ENCODE results near the gene FRY.

FRY gene

DNA sequence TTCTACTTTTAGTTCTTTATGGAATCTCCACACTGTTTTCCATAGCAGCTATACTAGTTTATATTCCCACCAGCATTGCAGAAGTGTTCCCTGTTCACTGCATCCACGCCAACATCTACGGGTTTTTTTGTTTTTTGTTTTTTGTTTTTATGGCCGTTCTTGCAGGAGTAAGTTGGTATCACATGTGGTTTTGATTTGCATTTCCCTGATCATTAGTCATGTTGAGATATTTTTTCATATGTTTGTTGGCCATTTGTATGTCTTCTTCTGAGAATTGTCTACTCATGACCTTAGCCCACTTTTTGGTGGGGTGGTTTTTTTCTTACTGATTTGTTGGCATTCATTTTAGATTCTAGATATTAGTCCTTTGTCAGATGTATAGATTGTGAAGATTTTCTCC lies 89.7 kb downstream of the FRY start:
- CTCF ChIA-PET, result no interaction called here
- TF ChIP-seq CTCF (IDR thresholded peaks at IDR 0.05; ENCODE audit: control extremely low read depth, extremely low read depth, low read depth, missing control alignments), result no peak
- POLR2A ChIA-PET, result no interaction called here

DNA sequence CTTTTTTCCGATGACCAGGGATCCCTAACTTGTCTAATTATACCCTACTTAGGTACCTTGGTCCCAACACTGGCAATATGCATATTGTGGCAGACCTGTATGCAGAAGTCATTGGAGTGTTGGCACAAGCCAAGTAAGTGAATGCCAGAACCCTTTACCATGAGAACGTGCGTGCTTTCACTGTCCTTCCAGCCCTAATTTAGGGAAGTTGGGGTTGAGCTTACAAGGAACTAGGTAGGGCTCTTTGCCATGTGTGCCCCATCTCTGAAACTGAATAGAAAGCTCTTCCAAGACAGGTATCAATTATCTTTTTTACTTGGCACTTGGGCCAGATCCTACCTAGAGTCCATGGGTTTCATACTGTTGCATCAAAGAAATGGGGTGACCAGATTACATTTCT lies 93.2 kb downstream of the FRY start:
- CTCF ChIA-PET, result interaction anchor here (0.7 kb wide), 1 partner anchor 12 kb away, joined by 3 read pairs; no protein-coding TSS in a partner anchor
- POLR2A ChIA-PET, result no interaction called here
- no peak for TF ChIP-seq CTCF (IDR thresholded peaks at IDR 0.05; ENCODE audit: control extremely low read depth, extremely low read depth, low read depth, missing control alignments)

More for the DNA sequence above, 89.7 kb downstream of the FRY start:
- no peak for DNase-seq (ENCODE audit: extremely low spot score)

GRCh38 chr13:32125221-32125689 lies 93.7 kb downstream of the FRY start:
- CTCF ChIA-PET, result interaction anchor here (0.7 kb wide), 1 partner anchor 12 kb away, joined by 3 read pairs; no protein-coding TSS in a partner anchor
- TF ChIP-seq CTCF (IDR thresholded peaks at IDR 0.05; ENCODE audit: control extremely low read depth, extremely low read depth, low read depth, missing control alignments), result no peak
- no peak for DNase-seq (ENCODE audit: extremely low spot score)
- POLR2A ChIA-PET, result no interaction called here

More for the DNA sequence above, 93.2 kb downstream of the FRY start:
- DNase-seq (ENCODE audit: extremely low spot score), result no peak

DNA sequence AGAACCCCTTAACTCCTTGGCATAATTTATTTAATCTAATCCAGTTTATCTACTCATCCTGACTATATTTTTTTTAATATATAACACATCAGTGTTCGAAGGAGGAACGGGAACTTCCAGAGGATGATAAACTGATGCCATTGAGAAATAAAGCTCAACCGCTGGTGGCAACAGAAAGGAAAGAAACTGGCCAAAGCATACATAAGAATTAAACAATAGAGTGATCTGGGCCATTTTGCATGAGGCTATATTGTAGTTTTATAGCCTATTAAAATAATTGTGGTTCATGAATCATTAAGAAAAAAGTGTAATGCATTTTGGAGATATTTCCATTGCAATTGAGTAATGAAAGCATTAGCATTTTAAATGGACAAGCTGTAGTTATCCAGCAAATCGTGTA lies 94.2 kb downstream of the FRY start:
- CTCF ChIA-PET, result no interaction called here
- POLR2A ChIA-PET, result no interaction called here
- no peak for DNase-seq (ENCODE audit: extremely low spot score)
- TF ChIP-seq CTCF (IDR thresholded peaks at IDR 0.05; ENCODE audit: control extremely low read depth, extremely low read depth, low read depth, missing control alignments), result no peak

DNA sequence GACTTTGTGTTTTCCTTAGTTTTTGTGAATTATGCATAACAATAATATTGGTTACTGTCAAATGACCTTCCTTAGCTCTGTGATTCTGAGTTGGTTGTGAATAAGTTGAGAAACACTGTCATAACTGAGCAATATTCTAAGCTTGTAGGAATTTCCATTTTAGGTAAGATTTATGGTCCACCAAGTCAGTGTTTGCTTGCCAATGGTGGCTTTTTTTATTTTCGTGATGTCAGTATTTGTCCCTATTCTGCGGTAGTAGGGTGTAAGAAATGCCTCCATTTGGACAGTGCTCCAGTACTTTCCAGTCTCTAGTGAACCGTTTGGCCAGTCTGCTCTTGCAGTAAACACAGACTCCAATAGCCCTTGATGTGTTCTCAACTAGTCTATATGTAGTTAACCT lies 94.7 kb downstream of the FRY start:
- ChIA-PET POLR2A (no interaction called here), CTCF (no interaction called here)
- DNase-seq (ENCODE audit: extremely low spot score), result no peak
- no peak for TF ChIP-seq CTCF (IDR thresholded peaks at IDR 0.05; ENCODE audit: control extremely low read depth, extremely low read depth, low read depth, missing control alignments)

GRCh38 chr13:32126756-32127155 lies 95.2 kb downstream of the FRY start:
- no peak for TF ChIP-seq CTCF (IDR thresholded peaks at IDR 0.05; ENCODE audit: control extremely low read depth, extremely low read depth, low read depth, missing control alignments)
- ChIA-PET POLR2A (no interaction called here), CTCF (no interaction called here)
- no peak for DNase-seq (ENCODE audit: extremely low spot score)

- ChIA-PET CTCF (interaction anchor here (0.9 to 1.3 kb wide), 2 partner anchors 11 to 17 kb away, joined by 3 to 4 read pairs; no protein-coding TSS in a partner anchor), POLR2A (no interaction called here)
- DNase-seq (ENCODE audit: extremely low spot score), result no peak
- TF ChIP-seq CTCF (IDR thresholded peaks at IDR 0.05; ENCODE audit: control extremely low read depth, extremely low read depth, low read depth, missing control alignments), result no peak
These were observed 96.1 kb downstream of the FRY start for GRCh38 chr13:32127691-32128090.

All from GM10248 (cell line).